Activated T-helper 1 cell treated with anti-CD3 and anti-CD28 coated beads, Interleukin-2, amount 50 U/mL, for 16 hours (primary cell): Measurements from ENCODE around the gene GTSE1.
A peak's percentile ranks its signal among the peaks of the same experiment; 100 is the strongest.

Experiments
- DNase-seq, 2 donors: peaks; one replicate each; pipeline ENCODE4 v3.0.0-alpha.2; 2020; ENCODE audit warnings: low read depth in 1 of 2, low spot score in 1 of 2

Gene GTSE1

GRCh38 chr22:46351767-46352166 is 55.1 kb downstream of the GTSE1 start:
- no peak for DNase-seq

- DNase-seq = no peak
Measured at GRCh38 chr22:46352276-46352675, 55.6 kb downstream of the GTSE1 start.

- no peak for DNase-seq
Measured at GRCh38 chr22:46352691-46353386, 56.2 kb downstream of the GTSE1 start.

GRCh38 chr22:46353483-46354105 is 56.9 kb downstream of the GTSE1 start:
- no peak for DNase-seq

GRCh38 chr22:46354176-46354992 is 57.7 kb downstream of the GTSE1 start:
- DNase-seq = no peak

- DNase-seq = no peak
Measured at GRCh38 chr22:46354993-46355305, 58.3 kb downstream of the GTSE1 start.

- peak in 1 of 2 donors; percentile 24 for DNase-seq
Measured at GRCh38 chr22:46355369-46355995, 58.8 kb downstream of the GTSE1 start.

- no peak for DNase-seq
Measured at GRCh38 chr22:46355996-46356471, 59.4 kb downstream of the GTSE1 start.

GRCh38 chr22:46356496-46357480 is 60.1 kb downstream of the GTSE1 start:
- no peak for DNase-seq

GRCh38 chr22:46357711-46358520 is 61.2 kb downstream of the GTSE1 start:
- no peak for DNase-seq

- no peak for DNase-seq
Measured at GRCh38 chr22:46358766-46359165, 62.1 kb downstream of the GTSE1 start.

GRCh38 chr22:46359362-46359761 is 62.7 kb downstream of the GTSE1 start:
- no peak for DNase-seq

- no peak for DNase-seq
Measured at GRCh38 chr22:46360097-46360496, 63.4 kb downstream of the GTSE1 start.

GRCh38 chr22:46360891-46361290 is 64.2 kb downstream of the GTSE1 start:
- no peak for DNase-seq

GRCh38 chr22:46361826-46362202 is 65.1 kb downstream of the GTSE1 start:
- no peak for DNase-seq

GRCh38 chr22:46362203-46362933 is 65.7 kb downstream of the GTSE1 start:
- DNase-seq = no peak

GRCh38 chr22:46362934-46363515 is 66.4 kb downstream of the GTSE1 start:
- no peak for DNase-seq

- DNase-seq = no peak
Measured at GRCh38 chr22:46363611-46364321, 67.1 kb downstream of the GTSE1 start.
